ENCODE measurements around the gene PRM2.
"Not testable (repeated sequence)": the region's sequence is repeated elsewhere in the genome, so short reads cannot be mapped to it uniquely, and the experiment has no call there.

PRM2 gene

GRCh38 chr16:11298143-11298900, 22.0 kb upstream of the PRM2 start:
- Histone ChIP-seq H3K9me3 (ENCODE audit: control insufficient read depth, low read length) (no peaks in the 10 kb centered on the region), H3K4me3 (ENCODE audit: insufficient read depth, low read depth, low read length) (no peak overlapping the region), H3K27me3 (ENCODE audit: control insufficient read depth, insufficient read depth, low read length, poor library complexity, severe bottlenecking) (no peaks in the 10 kb centered on the region), H3K36me3 (ENCODE audit: control insufficient read depth, insufficient read depth, low read length) (no peaks in the 10 kb centered on the region), H3K4me1 (ENCODE audit: control insufficient read depth, insufficient read depth, low read length) (peaks cover 7% of the 10 kb centered on the region), H3K27ac (ENCODE audit: insufficient read depth, low read depth, low read length, poor library complexity, severe bottlenecking) (no peak overlapping the region)
- 91% methylated on average over 5 of the region's 5 CpGs for WGBS, 2 experiments

GRCh38 chr16:11297492-11298142, 21.3 kb upstream of the PRM2 start:
- WGBS, 2 experiments = 31 to 34% methylated on average over 19 of the region's 19 CpGs
- no peak overlapping the region for H3K27ac ChIP-seq (ENCODE audit: insufficient read depth, low read depth, low read length, poor library complexity, severe bottlenecking)
- H3K9me3 ChIP-seq (ENCODE audit: control insufficient read depth, low read length) = no peaks in the 10 kb centered on the region
- H3K4me3 ChIP-seq (ENCODE audit: insufficient read depth, low read depth, low read length) = no peak overlapping the region
- peaks cover 7% of the 10 kb centered on the region for H3K4me1 ChIP-seq (ENCODE audit: control insufficient read depth, insufficient read depth, low read length)
- H3K36me3 ChIP-seq (ENCODE audit: control insufficient read depth, insufficient read depth, low read length) = no peaks in the 10 kb centered on the region
- H3K27me3 ChIP-seq (ENCODE audit: control insufficient read depth, insufficient read depth, low read length, poor library complexity, severe bottlenecking) = no peaks in the 10 kb centered on the region

GRCh38 chr16:11296706-11297491, 20.6 kb upstream of the PRM2 start:
- Histone ChIP-seq H3K36me3 (ENCODE audit: control insufficient read depth, insufficient read depth, low read length) (no peaks in the 10 kb centered on the region), H3K9me3 (ENCODE audit: control insufficient read depth, low read length) (no peaks in the 10 kb centered on the region), H3K27me3 (ENCODE audit: control insufficient read depth, insufficient read depth, low read length, poor library complexity, severe bottlenecking) (no peaks in the 10 kb centered on the region), H3K4me3 (ENCODE audit: insufficient read depth, low read depth, low read length) (no peak overlapping the region), H3K4me1 (ENCODE audit: control insufficient read depth, insufficient read depth, low read length) (peaks cover 7% of the 10 kb centered on the region), H3K27ac (ENCODE audit: insufficient read depth, low read depth, low read length, poor library complexity, severe bottlenecking) (no peak overlapping the region)
- WGBS, 2 experiments = 77 to 89% methylated on average over 9 to 10 of the region's 10 CpGs

- WGBS, 2 experiments = 91 to 93% methylated on average over 3 of the region's 3 CpGs
- Histone ChIP-seq H3K4me1 (ENCODE audit: control insufficient read depth, insufficient read depth, low read length) (peaks cover 12% of the 10 kb centered on the region), H3K9me3 (ENCODE audit: control insufficient read depth, low read length) (no peaks in the 10 kb centered on the region), H3K27me3 (ENCODE audit: control insufficient read depth, insufficient read depth, low read length, poor library complexity, severe bottlenecking) (no peaks in the 10 kb centered on the region), H3K27ac (ENCODE audit: insufficient read depth, low read depth, low read length, poor library complexity, severe bottlenecking) (no peak overlapping the region), H3K36me3 (ENCODE audit: control insufficient read depth, insufficient read depth, low read length) (no peaks in the 10 kb centered on the region), H3K4me3 (ENCODE audit: insufficient read depth, low read depth, low read length) (no peak overlapping the region)
Measured at GRCh38 chr16:11296351-11296705, 20.0 kb upstream of the PRM2 start.

GRCh38 chr16:11295672-11296071, 19.4 kb upstream of the PRM2 start:
- WGBS, 2 experiments = 89 to 92% methylated on average over 3 of the region's 4 CpGs
- Histone ChIP-seq H3K27ac (ENCODE audit: insufficient read depth, low read depth, low read length, poor library complexity, severe bottlenecking) (no peak overlapping the region), H3K36me3 (ENCODE audit: control insufficient read depth, insufficient read depth, low read length) (no peaks in the 10 kb centered on the region)

GRCh38 chr16:11292076-11292748, 15.9 kb upstream of the PRM2 start:
- 86 to 89% methylated on average over 7 of the region's 7 CpGs for WGBS, 2 experiments
- Histone ChIP-seq H3K27me3 (ENCODE audit: control insufficient read depth, insufficient read depth, low read length, poor library complexity, severe bottlenecking) (no peaks in the 10 kb centered on the region), H3K27ac (ENCODE audit: insufficient read depth, low read depth, low read length, poor library complexity, severe bottlenecking) (no peak overlapping the region), H3K36me3 (ENCODE audit: control insufficient read depth, insufficient read depth, low read length) (no peaks in the 10 kb centered on the region), H3K4me3 (ENCODE audit: insufficient read depth, low read depth, low read length) (no peak overlapping the region), H3K4me1 (ENCODE audit: control insufficient read depth, insufficient read depth, low read length) (peaks cover 14% of the 10 kb centered on the region), H3K9me3 (ENCODE audit: control insufficient read depth, low read length) (no peaks in the 10 kb centered on the region)

More at GRCh38 chr16:11295672-11296071, 19.4 kb upstream of the PRM2 start:
- no peak overlapping the region for H3K4me3 ChIP-seq (ENCODE audit: insufficient read depth, low read depth, low read length)
- no peaks in the 10 kb centered on the region for H3K27me3 ChIP-seq (ENCODE audit: control insufficient read depth, insufficient read depth, low read length, poor library complexity, severe bottlenecking)
- H3K4me1 ChIP-seq (ENCODE audit: control insufficient read depth, insufficient read depth, low read length) = peaks cover 17% of the 10 kb centered on the region
- no peaks in the 10 kb centered on the region for H3K9me3 ChIP-seq (ENCODE audit: control insufficient read depth, low read length)

- 55 to 59% methylated on average over 10 of the region's 10 CpGs for whole genome bisulfite sequencing, 2 experiments
- H3K36me3 ChIP-seq (ENCODE audit: control insufficient read depth, insufficient read depth, low read length) = no peaks in the 10 kb centered on the region
- no peaks in the 10 kb centered on the region for H3K27me3 ChIP-seq (ENCODE audit: control insufficient read depth, insufficient read depth, low read length, poor library complexity, severe bottlenecking)
- H3K27ac ChIP-seq (ENCODE audit: insufficient read depth, low read depth, low read length, poor library complexity, severe bottlenecking) = no peak overlapping the region
- H3K4me3 ChIP-seq (ENCODE audit: insufficient read depth, low read depth, low read length) = no peak overlapping the region
- peaks cover 13% of the 10 kb centered on the region for H3K4me1 ChIP-seq (ENCODE audit: control insufficient read depth, insufficient read depth, low read length)
- no peaks in the 10 kb centered on the region for H3K9me3 ChIP-seq (ENCODE audit: control insufficient read depth, low read length)
Measured at GRCh38 chr16:11291091-11291703, 14.9 kb upstream of the PRM2 start.

- Histone ChIP-seq H3K4me3 (ENCODE audit: insufficient read depth, low read depth, low read length) (no peak overlapping the region), H3K36me3 (ENCODE audit: control insufficient read depth, insufficient read depth, low read length) (no peaks in the 10 kb centered on the region), H3K27me3 (ENCODE audit: control insufficient read depth, insufficient read depth, low read length, poor library complexity, severe bottlenecking) (no peaks in the 10 kb centered on the region), H3K4me1 (ENCODE audit: control insufficient read depth, insufficient read depth, low read length) (peaks cover 13% of the 10 kb centered on the region), H3K27ac (ENCODE audit: insufficient read depth, low read depth, low read length, poor library complexity, severe bottlenecking) (no peak overlapping the region), H3K9me3 (ENCODE audit: control insufficient read depth, low read length) (no peaks in the 10 kb centered on the region)
- 93% methylated on average over 8 of the region's 8 CpGs for WGBS, 2 experiments
Measured at GRCh38 chr16:11290102-11290893, 14.0 kb upstream of the PRM2 start.

- not testable (repeated sequence) for H3K27me3 ChIP-seq (ENCODE audit: control insufficient read depth, insufficient read depth, low read length, poor library complexity, severe bottlenecking); H3K9me3 ChIP-seq (ENCODE audit: control insufficient read depth, low read length); H3K4me3 ChIP-seq (ENCODE audit: insufficient read depth, low read depth, low read length); H3K27ac ChIP-seq (ENCODE audit: insufficient read depth, low read depth, low read length, poor library complexity, severe bottlenecking); H3K36me3 ChIP-seq (ENCODE audit: control insufficient read depth, insufficient read depth, low read length)
- 92 to 93% methylated on average over 4 of the region's 4 CpGs for WGBS, 2 experiments
- H3K4me1 ChIP-seq (ENCODE audit: control insufficient read depth, insufficient read depth, low read length) = peaks cover 13% of the 10 kb centered on the region
Measured at GRCh38 chr16:11289696-11290095, 13.4 kb upstream of the PRM2 start.
